Gastroesophageal sphincter (tissue), 3 donors: ENCODE measurements around the gene RAP1GAP.

ENCODE experiments used
- EP300 ChIP-seq: sonication (generic); formaldehyde crosslinking; IDR thresholded peaks from one replicate; pipeline ENCODE4 v1.6.1; 2017; ENCODE audit warnings: antibody characterized with exemption, mild to moderate bottlenecking
- POLR2A ChIP-seq, 2 donors: fragments of 450-650 bp; IDR thresholded peaks; one replicate each; pipeline ENCODE4 v1.6.1; 2017; ENCODE audit warnings: antibody characterized with exemption in 2 of 2, mild to moderate bottlenecking in 2 of 2, moderate library complexity in 1 of 2
- POLR2AphosphoS5 ChIP-seq: sonication (generic); formaldehyde crosslinking; IDR thresholded peaks from one replicate; pipeline ENCODE4 v1.6.1; 2017; ENCODE audit warnings: antibody characterized with exemption
- TF ChIP-seq, protein P1 (sequence below), 4 experiments: fragments of 200-600 bp in 2 of 4; fragments of 450-650 bp in 2 of 4; sonication (generic) in 1 of 4; IDR thresholded peaks; one replicate each; pipeline ENCODE4 v1.5.1; 2017 to 2019; ENCODE audit warnings: antibody characterized with exemption in 4 of 4, mild to moderate bottlenecking in 2 of 4, moderate library complexity in 2 of 4

DNA sequence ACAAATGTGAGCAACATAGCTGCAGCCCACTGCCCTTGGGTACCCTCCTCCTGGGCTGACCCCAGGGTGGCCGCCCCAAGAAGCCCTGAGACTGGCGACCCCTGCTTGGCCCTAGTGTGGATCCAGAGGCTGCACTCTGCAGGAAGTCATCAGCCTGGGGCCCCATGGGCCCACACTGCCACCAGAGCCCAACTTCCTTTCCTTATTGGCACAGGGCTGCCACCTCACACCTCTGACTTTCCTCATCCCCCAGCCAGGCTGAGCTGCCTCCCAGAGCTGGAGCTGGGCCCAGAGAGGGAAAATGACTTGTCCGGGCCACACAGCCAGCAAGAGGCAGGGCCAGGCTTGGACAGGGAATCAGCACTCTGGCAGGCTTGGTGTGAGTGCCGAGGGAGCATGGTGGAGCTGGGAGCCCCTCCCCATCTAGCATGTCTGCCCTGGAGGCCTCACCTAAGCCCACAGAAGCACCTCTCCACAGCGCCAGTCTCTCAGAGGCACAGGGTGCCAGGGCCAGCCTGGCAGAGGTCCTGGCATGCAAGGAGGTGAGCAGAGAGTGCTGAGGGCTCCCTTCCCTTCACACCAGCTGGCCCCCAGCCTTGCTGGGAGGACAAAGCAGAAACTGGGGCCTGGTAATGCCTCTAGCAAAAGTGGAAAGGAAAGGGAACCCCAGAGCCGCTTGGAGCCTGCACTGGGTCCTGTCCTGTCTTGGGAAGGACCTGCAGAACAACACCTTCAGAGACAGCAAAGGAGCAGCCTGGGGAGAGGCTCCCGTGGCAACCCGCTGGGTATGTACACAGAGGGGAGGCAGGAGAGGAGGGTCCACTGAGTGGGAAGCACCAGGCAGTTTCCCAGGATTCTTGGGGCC, 3.2 kb downstream of the RAP1GAP start:
- TF ChIP-seq, protein P1, sequence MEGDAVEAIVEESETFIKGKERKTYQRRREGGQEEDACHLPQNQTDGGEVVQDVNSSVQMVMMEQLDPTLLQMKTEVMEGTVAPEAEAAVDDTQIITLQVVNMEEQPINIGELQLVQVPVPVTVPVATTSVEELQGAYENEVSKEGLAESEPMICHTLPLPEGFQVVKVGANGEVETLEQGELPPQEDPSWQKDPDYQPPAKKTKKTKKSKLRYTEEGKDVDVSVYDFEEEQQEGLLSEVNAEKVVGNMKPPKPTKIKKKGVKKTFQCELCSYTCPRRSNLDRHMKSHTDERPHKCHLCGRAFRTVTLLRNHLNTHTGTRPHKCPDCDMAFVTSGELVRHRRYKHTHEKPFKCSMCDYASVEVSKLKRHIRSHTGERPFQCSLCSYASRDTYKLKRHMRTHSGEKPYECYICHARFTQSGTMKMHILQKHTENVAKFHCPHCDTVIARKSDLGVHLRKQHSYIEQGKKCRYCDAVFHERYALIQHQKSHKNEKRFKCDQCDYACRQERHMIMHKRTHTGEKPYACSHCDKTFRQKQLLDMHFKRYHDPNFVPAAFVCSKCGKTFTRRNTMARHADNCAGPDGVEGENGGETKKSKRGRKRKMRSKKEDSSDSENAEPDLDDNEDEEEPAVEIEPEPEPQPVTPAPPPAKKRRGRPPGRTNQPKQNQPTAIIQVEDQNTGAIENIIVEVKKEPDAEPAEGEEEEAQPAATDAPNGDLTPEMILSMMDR (IDR thresholded peaks at IDR 0.05), result no peak
- TF ChIP-seq POLR2A (IDR thresholded peaks at IDR 0.05) (no peak), EP300 (no peak), POLR2AphosphoS5 (no peak)
